ENCODE data around the gene CAMSAP2. TPM values are rescaled to one million over a fixed set of nuclear protein-coding genes. Genes with fewer than 3 reads are reported as not detected.
A peak's percentile ranks its signal among the peaks of the same experiment; 100 is the strongest.

Gene CAMSAP2
- polyA plus RNA-seq, 2 of the 4 experiments (the other 2 are of a cell fraction) = 17.3 to 28.5 TPM

DNA sequence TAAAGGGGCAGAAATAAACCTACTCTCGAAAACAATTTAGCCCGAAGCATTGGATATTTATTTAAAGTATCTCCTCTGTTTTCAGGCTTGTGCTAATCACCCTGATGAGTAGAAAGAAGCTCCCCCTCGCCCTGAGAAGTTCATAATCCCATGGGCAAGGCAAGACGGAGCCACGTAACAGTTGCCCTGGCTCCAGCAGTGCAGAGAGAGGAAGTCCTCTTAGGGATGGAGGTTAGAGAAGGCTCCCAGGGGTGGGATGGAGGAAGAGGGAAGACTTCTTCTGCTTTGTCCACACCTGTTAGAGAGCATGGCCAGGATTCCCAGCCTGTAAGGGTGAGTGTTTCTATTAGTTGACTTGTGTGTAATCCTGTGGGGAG is 130.7 kb downstream of the CAMSAP2 start:
- Histone ChIP-seq H3K4me3 (no peak overlapping the region), H3K4me1 (peaks cover 6% of the 10 kb centered on the region; the same call in 1 of the 3 replicates), H3K27ac (no peak overlapping the region), H3K9me3 (no peaks in the 10 kb centered on the region), H3K4me2 (no peak overlapping the region)
- 88% methylated on average over 5 of the region's 5 CpGs for WGBS (ENCODE audit: missing lambda C conversion rate)
- DNase-seq (ENCODE audit: low read depth in 1 of 2, low spot score in 1 of 2) (no peak), FAIRE-seq (no peak), ATAC-seq (peak in 1 of 2 experiments; percentile 25; a peak in 3 of 6 replicates)
- TF ChIP-seq CBX2 (IDR thresholded peaks at IDR 0.05; ENCODE audit: borderline replicate concordance, low read depth) (no peak), FOSL2 (IDR thresholded peaks at IDR 0.05) (no peak), FOSL2 (CRISPR knock-in tag; IDR thresholded peaks at IDR 0.05) (no peak), TFCP2L1 (CRISPR knock-in tag; IDR thresholded peaks at IDR 0.05) (no peak), ESRRA (IDR thresholded peaks at IDR 0.05; ENCODE audit: borderline replicate concordance, low read length) (no peak), CHD2 (IDR thresholded peaks at IDR 0.05; ENCODE audit: low read length, partially characterized antibody) (no peak), ZC3H11A (IDR thresholded peaks at IDR 0.05) (no peak), RFX5 (IDR thresholded peaks at IDR 0.05) (no peak), PHF8 (IDR thresholded peaks at IDR 0.05; ENCODE audit: borderline replicate concordance, low read depth) (no peak), EHF (CRISPR knock-in tag; IDR thresholded peaks at IDR 0.05) (no peak), HOXB13 (CRISPR knock-in tag; IDR thresholded peaks at IDR 0.05; ENCODE audit: low read depth) (no peak), JUN (IDR thresholded peaks at IDR 0.05) (no peak)
- TF ChIP-seq, protein P1, sequence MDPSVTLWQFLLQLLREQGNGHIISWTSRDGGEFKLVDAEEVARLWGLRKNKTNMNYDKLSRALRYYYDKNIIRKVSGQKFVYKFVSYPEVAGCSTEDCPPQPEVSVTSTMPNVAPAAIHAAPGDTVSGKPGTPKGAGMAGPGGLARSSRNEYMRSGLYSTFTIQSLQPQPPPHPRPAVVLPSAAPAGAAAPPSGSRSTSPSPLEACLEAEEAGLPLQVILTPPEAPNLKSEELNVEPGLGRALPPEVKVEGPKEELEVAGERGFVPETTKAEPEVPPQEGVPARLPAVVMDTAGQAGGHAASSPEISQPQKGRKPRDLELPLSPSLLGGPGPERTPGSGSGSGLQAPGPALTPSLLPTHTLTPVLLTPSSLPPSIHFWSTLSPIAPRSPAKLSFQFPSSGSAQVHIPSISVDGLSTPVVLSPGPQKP (IDR thresholded peaks at IDR 0.05; ENCODE audit: low read depth, low read length) = no peak
- POLR2A ChIA-PET = no interaction called here
- CTCF ChIA-PET = no interaction called here

DNA sequence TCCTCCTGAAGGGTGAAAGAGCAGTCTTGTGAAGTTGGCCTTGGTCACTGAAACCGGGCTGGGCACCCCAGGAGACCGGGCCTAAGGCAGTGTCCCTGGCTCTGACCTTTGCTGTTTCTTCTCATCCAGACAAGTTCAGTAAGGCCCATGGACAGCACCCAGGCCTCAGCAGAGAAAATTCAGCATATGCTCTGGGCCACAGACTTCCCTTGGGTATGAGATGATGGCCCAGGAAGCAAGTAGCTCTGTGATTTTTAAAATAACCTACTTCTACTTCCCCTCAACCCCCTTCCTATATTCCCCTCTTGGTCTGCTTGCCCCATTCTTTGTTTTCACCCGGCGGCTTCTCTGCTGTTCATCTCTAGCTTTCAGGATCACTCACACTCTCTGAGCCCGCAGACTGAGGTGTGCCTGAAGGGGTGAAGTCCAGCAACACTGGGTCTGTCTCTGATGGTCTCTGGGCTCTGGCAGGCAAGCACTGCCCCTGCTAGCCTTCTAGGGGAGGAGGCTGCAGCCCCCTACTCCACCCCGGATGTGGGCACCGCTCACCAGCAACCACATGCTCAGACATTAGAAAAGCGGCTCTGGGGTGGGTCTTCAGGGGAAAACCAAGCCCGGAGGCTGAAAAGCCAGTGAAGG is 131.2 kb downstream of the CAMSAP2 start:
- TF ChIP-seq SMC3 (IDR thresholded peaks at IDR 0.05) (no peak), POLR2A (IDR thresholded peaks at IDR 0.05; ENCODE audit: low read length) (no peak), FOSB (CRISPR knock-in tag; IDR thresholded peaks at IDR 0.05) (no peak), EHMT2 (IDR thresholded peaks at IDR 0.05; ENCODE audit: low read depth) (no peak), MYC (IDR thresholded peaks at IDR 0.05; ENCODE audit: borderline replicate concordance, low read length) (no peak), BCL3 (IDR thresholded peaks at IDR 0.05) (no peak), MAFK (IDR thresholded peaks at IDR 0.05; ENCODE audit: partially characterized antibody) (no peak), NPAS2 (CRISPR knock-in tag; IDR thresholded peaks at IDR 0.05; ENCODE audit: borderline replicate concordance) (no peak), RARB (CRISPR knock-in tag; IDR thresholded peaks at IDR 0.05) (no peak), ZFP36 (IDR thresholded peaks at IDR 0.05; ENCODE audit: borderline replicate concordance, partially characterized antibody) (no peak), SREBF2 (IDR thresholded peaks at IDR 0.05) (no peak), BHLHE40 (IDR thresholded peaks at IDR 0.05; ENCODE audit: low read depth, low read length) (no peak), EP300 (IDR thresholded peaks at IDR 0.05) (no peak)
- TF ChIP-seq, protein P1 (IDR thresholded peaks at IDR 0.05; ENCODE audit: low read depth, low read length) = no peak
- TF ChIP-seq, protein P2, sequence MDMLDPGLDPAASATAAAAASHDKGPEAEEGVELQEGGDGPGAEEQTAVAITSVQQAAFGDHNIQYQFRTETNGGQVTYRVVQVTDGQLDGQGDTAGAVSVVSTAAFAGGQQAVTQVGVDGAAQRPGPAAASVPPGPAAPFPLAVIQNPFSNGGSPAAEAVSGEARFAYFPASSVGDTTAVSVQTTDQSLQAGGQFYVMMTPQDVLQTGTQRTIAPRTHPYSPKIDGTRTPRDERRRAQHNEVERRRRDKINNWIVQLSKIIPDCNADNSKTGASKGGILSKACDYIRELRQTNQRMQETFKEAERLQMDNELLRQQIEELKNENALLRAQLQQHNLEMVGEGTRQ (IDR thresholded peaks at IDR 0.05) = no peak
- TF ChIP-seq, protein P3, sequence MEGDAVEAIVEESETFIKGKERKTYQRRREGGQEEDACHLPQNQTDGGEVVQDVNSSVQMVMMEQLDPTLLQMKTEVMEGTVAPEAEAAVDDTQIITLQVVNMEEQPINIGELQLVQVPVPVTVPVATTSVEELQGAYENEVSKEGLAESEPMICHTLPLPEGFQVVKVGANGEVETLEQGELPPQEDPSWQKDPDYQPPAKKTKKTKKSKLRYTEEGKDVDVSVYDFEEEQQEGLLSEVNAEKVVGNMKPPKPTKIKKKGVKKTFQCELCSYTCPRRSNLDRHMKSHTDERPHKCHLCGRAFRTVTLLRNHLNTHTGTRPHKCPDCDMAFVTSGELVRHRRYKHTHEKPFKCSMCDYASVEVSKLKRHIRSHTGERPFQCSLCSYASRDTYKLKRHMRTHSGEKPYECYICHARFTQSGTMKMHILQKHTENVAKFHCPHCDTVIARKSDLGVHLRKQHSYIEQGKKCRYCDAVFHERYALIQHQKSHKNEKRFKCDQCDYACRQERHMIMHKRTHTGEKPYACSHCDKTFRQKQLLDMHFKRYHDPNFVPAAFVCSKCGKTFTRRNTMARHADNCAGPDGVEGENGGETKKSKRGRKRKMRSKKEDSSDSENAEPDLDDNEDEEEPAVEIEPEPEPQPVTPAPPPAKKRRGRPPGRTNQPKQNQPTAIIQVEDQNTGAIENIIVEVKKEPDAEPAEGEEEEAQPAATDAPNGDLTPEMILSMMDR (IDR thresholded peaks at IDR 0.05) = no peak
- Histone ChIP-seq H3K9me3 (no peaks in the 10 kb centered on the region), H3K27ac (no peak overlapping the region), H3K4me3 (no peak overlapping the region), H3K4me1 (peaks cover 6% of the 10 kb centered on the region; the same call in 1 of the 3 replicates), H3K4me2 (no peak overlapping the region)
- FAIRE-seq = no peak
- POLR2A ChIA-PET = no interaction called here
- ATAC-seq = peak; percentile 33 to 35; a peak in 4 of 6 replicates
- 85% methylated on average over 8 of the region's 9 CpGs for WGBS (ENCODE audit: missing lambda C conversion rate)
- no peak for DNase-seq (ENCODE audit: low read depth in 1 of 2, low spot score in 1 of 2)
- CTCF ChIA-PET = no interaction called here

Data from A549 (cell line).